Measurements from ENCODE around the gene PCK2. TPM values are rescaled to one million over a fixed set of nuclear protein-coding genes. Genes with fewer than 3 reads are reported as not detected.

The PCK2 gene
- total and polyA plus RNA-seq, 2 of the 8 experiments (the other 6 are each of a cell fraction or from before 2014, with no cell fraction given) = 81.9 to 115 TPM

DNA sequence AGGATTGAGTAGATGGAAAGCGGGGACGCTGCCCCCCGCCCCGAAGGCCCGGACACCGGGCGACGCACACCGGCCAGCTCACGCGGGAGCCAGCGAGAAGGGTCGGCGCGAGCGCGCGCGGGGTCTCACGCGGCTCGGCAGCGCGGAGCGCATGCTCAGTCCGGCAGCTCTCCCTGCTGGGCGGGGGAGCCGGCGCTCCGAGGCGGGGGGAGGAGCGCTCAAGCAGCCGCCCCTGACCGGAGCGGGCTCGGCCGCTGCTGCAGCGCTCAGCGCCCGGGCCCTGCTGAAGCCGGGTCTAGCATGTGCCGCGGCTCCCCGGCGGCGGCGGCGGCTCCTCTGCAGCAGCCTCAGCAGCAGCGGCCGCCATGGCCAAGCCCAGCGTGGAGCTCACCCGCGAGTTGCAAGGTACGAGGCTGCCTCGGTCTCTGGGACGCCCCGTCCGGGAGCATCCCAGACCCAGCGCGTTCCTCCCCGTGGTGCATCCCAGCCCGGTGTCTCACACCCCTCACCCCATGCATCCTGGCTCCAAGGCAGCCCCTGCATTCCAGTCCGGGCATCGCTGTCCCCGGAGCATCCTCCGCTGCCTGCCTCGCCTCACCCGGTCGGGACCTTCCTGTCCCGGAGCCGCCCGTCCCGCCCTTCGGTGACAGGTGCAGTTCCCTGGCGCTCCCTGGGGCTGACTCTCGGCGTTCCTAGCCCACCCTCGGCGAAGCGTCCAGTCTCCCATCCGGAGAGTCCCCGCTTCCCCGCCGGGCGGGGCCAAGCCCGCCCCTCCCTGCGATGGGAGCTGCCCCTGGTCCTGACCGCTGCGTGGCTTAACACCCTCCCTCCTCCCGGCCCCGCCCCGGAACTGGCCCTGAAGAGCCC is 42.1 kb upstream of the PCK2 start, which contains the start of gene CARMIL3:
Gene CARMIL3 (plus strand): TSS at position 221 of the 867 bp plus-strand sequence. CDS start 145 bp downstream, at position 366.
- no peaks in the 10 kb centered on the region for H3K79me2 ChIP-seq (ENCODE audit: control insufficient read depth in 1 of 2, insufficient read depth in 2 of 2, low read length in 2 of 2)
- POLR2A ChIA-PET (ENCODE audit: partially characterized antibody) = interaction anchor here (0.6 to 8.0 kb wide), 18 partner anchors 9 to 473 kb away, joined by 3 to 57 read pairs (median 4); partner anchors contain the start of genes DCAF11, EMC9, JPH4 and NRL
- no peak for TF ChIP-seq YY1 (IDR thresholded peaks at IDR 0.05; ENCODE audit: low read depth, low read length)
- TF ChIP-seq SIN3A (conservative IDR thresholded peaks at IDR 0.05 in 1 of 2, IDR thresholded peaks at IDR 0.05 in 1 of 2; ENCODE audit: low read depth in 1 of 2, low read length in 2 of 2) = peak; percentile 88 to 96; a peak in 3 of 4 replicates
- no peak for TF ChIP-seq CTBP2 (IDR thresholded peaks at IDR 0.05; ENCODE audit: borderline replicate concordance, insufficient read depth, insufficient read length, low read length)
- no peak for TF ChIP-seq BCL11A (IDR thresholded peaks at IDR 0.05; ENCODE audit: low read depth in 2 of 2, low read length in 2 of 2)
- TF ChIP-seq PHF8 (conservative IDR thresholded peaks at IDR 0.05; ENCODE audit: low read depth, low read length) = peak; percentile 52
- TF ChIP-seq, protein P1, sequence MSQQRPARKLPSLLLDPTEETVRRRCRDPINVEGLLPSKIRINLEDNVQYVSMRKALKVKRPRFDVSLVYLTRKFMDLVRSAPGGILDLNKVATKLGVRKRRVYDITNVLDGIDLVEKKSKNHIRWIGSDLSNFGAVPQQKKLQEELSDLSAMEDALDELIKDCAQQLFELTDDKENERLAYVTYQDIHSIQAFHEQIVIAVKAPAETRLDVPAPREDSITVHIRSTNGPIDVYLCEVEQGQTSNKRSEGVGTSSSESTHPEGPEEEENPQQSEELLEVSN (IDR thresholded peaks at IDR 0.05) = peak; percentile 53
- TF ChIP-seq KDM5A (IDR thresholded peaks at IDR 0.05; ENCODE audit: low read length) = no peak
- peak; percentile 72 to 80; a peak in 1 of 4 replicates for TF ChIP-seq HDAC2 (IDR thresholded peaks at IDR 0.05; ENCODE audit: borderline replicate concordance in 1 of 2, low read depth in 2 of 2, low read length in 2 of 2)

More for the DNA sequence above, 42.1 kb upstream of the PCK2 start, which contains the start of gene CARMIL3:
- Histone ChIP-seq H2BK12ac (ENCODE audit: low read depth, low read length) (0 out of 2 replicates have a peak within 1 kb of the TSS, but pooled peaks have one; percentile 50), H3K36me3 (ENCODE audit: control insufficient read depth in 2 of 4, insufficient read depth in 4 of 4, low read length in 3 of 4) (no peaks in the 10 kb centered on the region; a peak in 1 of 8 replicates), H3K23ac (ENCODE audit: insufficient read length) (no peak within 1 kb of the TSS), H4K5ac (ENCODE audit: insufficient read length, low read depth, low read length) (peak within 1 kb of the TSS; percentile 91), H4K8ac (ENCODE audit: extremely low read depth, insufficient read depth, low read length) (peak within 1 kb of the TSS; percentile 97), H2AFZ (ENCODE audit: low read length) (peak within 1 kb of the TSS; percentile 65; the same call in 1 of the 2 replicates), H3K9ac (replicated peaks in 1 of 4; ENCODE audit: extremely low read depth in 1 of 4, low read depth in 3 of 4, low read length in 3 of 4) (peak within 1 kb of the TSS; percentile 38 to 65 (median 55)), H2BK20ac (ENCODE audit: low read length) (no peak within 1 kb of the TSS), H3K18ac (ENCODE audit: extremely low read depth, low read length) (peak within 1 kb of the TSS; percentile 71), H3K9me3 (ENCODE audit: insufficient read depth in 2 of 2, low read depth in 1 of 2, low read length in 1 of 2) (no peaks in the 10 kb centered on the region), H3K4ac (replicated peaks; ENCODE audit: insufficient read length, low read depth, low read length) (peak within 1 kb of the TSS; percentile 78), H2BK15ac (ENCODE audit: low read length) (no peak within 1 kb of the TSS), H3K56ac (replicated peaks; ENCODE audit: insufficient read length, low read depth, low read length) (peak within 1 kb of the TSS; percentile 59), H3K23me2 (ENCODE audit: low read depth, low read length) (peaks cover 9% of the 10 kb centered on the region), H3K27me3 (replicated peaks in 1 of 4; ENCODE audit: control insufficient read depth in 3 of 4, extremely low read depth in 1 of 4, insufficient read depth in 3 of 4, low read length in 3 of 4) (no peaks in the 10 kb centered on the region; a peak in 1 of 7 replicates), H2BK5ac (ENCODE audit: low read depth, low read length) (peak within 1 kb of the TSS; percentile 60; the same call in 1 of the 2 replicates), H3K4me1 (replicated peaks in 1 of 4; ENCODE audit: control insufficient read depth in 3 of 4, insufficient read depth in 4 of 4, low read length in 3 of 4) (peaks cover 0 to 10% (median 5%) of the 10 kb centered on the region in 4 experiments; a peak in 5 of 7 replicates), H4K20me1 (replicated peaks in 1 of 2; ENCODE audit: control insufficient read depth in 1 of 2, insufficient read depth in 2 of 2, low read length in 2 of 2) (peaks cover 0 to 2% of the 10 kb centered on the region in 2 experiments), H2BK120ac (replicated peaks; ENCODE audit: low read depth, low read length) (peak within 1 kb of the TSS; percentile 33), H3K4me2 (ENCODE audit: insufficient read depth in 1 of 2, low read depth in 2 of 2, low read length in 2 of 2) (peak within 1 kb of the TSS; percentile 89 to 99), H3K27ac (ENCODE audit: low read depth, low read length) (no peak within 1 kb of the TSS), H4K91ac (replicated peaks; ENCODE audit: insufficient read length, low read length) (peak within 1 kb of the TSS; percentile 80), H2AK5ac (ENCODE audit: low read depth, low read length) (peak within 1 kb of the TSS; percentile 24; the same call in 1 of the 2 replicates), H3K14ac (ENCODE audit: insufficient read length) (no peak within 1 kb of the TSS), H3K4me3 (ENCODE audit: extremely low read depth in 1 of 4, insufficient read depth in 2 of 4, low read depth in 3 of 4, low read length in 4 of 4) (peak within 1 kb of the TSS; percentile 56 to 82 (median 80)), H3K79me1 (ENCODE audit: low read depth, low read length) (no peaks in the 10 kb centered on the region)
- FAIRE-seq (no peak), DNase-seq (ENCODE audit: low read depth in 1 of 2, low spot score in 2 of 2) (peak in 1 of 2 experiments; percentile 89)
- CTCF ChIA-PET (ENCODE audit: partially characterized antibody) = interaction anchor here (0.6 to 9.6 kb wide), 11 partner anchors 10 to 337 kb away, joined by 3 to 234 read pairs (median 4); partner anchors contain the start of gene PCK2
- WGBS, 2 experiments (ENCODE audit: extremely low coverage in 1 of 2, insufficient coverage in 1 of 2, insufficient read length in 1 of 2, insufficient replicate concordance in 2 of 2, low coverage in 1 of 2, low lambda C conversion rate in 2 of 2, missing lambda C conversion rate in 1 of 2) = 2% methylated on average over 73 of the region's 92 CpGs; no CpG with 5 or more reads in 1 of the 2 experiments

Measured in H1 (cell line).